Caki2 (cell line): Measurements from ENCODE around the gene SLC25A12. TPM values are rescaled to one million over a fixed set of nuclear protein-coding genes. Genes with fewer than 3 reads are reported as not detected.
"Not testable (repeated sequence)": the region's sequence is repeated elsewhere in the genome, so short reads cannot be mapped to it uniquely, and the experiment has no call there.

Experiments used
- DNase-seq: peaks from one replicate; pipeline ENCODE4 v3.0.0-alpha.2; 2015; ENCODE audit warnings: low read depth
- in situ Hi-C: cut with HindIII; loops from 2 replicates; pipeline ENCODE4 v1.10.0; 2016; ENCODE audit warnings: low sequenced_read_pairs, low pct_unique_long_range_greater_than_20kb, mixed read lengths
- total RNA-seq: library from RNA; depleted of rRNA; stranded (reverse); fragments of >200 nt; shearing (Covaris generic); gene quantifications from 2 replicates; pipeline ENCODE4 v1.2.3, GENCODE V29; 2014; ENCODE audit warnings: low replicate concordance

The SLC25A12 gene
- total RNA-seq, 1 experiment from 2014 or later: 19.3 TPM

GRCh38 chr2:171807119-171807518 lies 86.9 kb downstream of the SLC25A12 start:
- DNase-seq: no peak
- in situ Hi-C loops: no loop called here

- in situ Hi-C loops: no loop called here
These were observed 89.6 kb downstream of the SLC25A12 start for GRCh38 chr2:171804456-171804855.

GRCh38 chr2:171803757-171804156 lies 90.3 kb downstream of the SLC25A12 start:
- DNase-seq: no peak
- in situ Hi-C loops: no loop called here

More at GRCh38 chr2:171804456-171804855, 89.6 kb downstream of the SLC25A12 start:
- DNase-seq: no peak

DNA sequence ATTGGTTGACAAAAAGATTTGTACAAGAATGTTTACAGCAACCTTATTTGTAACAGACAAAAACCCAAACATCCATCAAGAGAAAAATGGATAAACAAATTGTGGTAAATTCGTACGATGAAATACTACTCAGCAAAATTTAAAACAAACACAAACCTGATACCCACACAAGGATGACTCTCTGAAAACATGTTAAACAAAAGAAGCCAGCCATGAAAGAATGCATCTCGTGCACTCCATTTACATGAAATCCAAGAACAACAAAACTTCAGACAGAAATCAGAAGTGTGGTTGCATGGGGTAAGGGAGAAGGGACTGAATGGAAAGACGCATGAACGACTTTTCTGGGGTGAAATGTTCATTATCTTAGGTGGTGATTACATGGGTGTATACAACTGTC lies 93.4 kb downstream of the SLC25A12 start:
- in situ Hi-C loops: no loop called here
- no peak for DNase-seq

- DNase-seq: peak; percentile 17
- in situ Hi-C loops: no loop called here
These were observed 95.8 kb downstream of the SLC25A12 start for GRCh38 chr2:171798156-171798820.

DNA sequence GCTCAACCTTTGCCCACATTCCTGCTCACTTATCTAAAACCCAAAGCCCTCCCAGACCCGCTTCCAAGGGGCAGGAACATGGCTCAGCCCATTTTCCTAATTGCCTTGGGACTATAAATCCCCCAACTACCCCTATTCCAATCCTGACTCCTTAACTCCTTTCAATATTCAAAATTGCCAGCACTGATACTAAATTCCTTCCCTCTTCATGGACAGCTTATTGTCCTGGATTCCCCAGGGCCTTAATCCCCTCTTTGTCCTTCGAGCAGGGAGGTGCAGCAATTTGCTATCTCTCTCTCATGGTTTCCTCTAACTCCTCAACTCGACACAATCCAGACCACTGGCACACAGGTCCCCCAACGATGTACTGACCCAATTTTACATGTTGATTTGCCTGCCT lies 99.1 kb downstream of the SLC25A12 start:
- in situ Hi-C loops: no loop called here
- DNase-seq: no peak

- no peak for DNase-seq
- in situ Hi-C loops: no loop called here
These were observed 100.1 kb downstream of the SLC25A12 start for GRCh38 chr2:171793691-171794678.

DNA sequence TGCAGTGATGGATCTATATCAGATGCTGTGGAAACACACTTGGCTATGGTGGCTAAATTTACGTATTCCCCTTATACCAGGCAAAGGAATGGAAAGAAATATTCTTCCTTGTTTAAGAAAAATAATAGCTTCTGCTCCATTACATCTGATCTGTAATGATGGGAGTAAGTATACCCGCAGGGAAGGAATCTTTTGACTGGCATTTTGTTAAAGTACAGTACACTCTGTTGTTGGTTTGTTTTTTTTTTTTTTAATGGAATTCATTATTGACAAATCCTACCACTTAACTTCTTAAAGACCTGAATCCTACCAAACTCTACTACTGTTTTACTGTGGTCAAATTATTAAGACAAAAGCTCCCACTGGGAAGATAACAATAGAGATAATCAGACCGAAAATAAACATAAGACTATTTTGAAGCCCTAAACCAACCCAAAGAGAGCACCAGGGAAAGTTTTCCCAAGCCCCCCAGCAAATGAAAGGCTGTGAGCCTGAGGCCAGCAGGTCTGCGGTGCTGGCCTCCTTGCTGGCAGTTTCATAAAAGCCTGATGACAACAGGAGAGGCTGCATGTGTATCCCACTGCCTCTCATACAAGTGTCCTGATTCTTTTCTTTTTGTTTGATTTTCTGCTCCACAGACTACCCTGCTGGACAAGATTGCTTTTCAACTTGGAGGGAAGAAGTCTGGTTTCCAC lies 101.0 kb downstream of the SLC25A12 start:
- in situ Hi-C loops: no loop called here
- no peak for DNase-seq

DNA sequence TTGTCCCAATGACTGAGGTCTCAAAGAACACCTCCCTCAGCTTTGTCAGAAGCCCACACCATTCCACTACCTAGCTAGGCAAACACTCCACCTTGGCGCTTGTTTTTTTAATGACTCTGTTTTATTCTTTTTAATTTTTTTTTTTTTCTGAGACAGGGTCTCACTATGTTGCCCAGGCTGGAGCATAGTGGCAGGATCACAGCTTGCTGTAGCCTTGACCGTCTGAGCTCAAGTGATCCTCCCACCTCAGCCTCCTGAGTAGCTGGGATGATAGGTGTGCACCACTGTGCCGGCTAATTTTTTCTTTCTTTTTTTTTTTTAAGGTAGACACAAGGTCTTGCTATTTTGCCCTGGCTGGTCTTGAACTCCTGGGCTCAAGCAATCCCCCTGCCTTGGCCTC lies 101.9 kb downstream of the SLC25A12 start:
- in situ Hi-C loops: no loop called here
- DNase-seq: no peak

DNA sequence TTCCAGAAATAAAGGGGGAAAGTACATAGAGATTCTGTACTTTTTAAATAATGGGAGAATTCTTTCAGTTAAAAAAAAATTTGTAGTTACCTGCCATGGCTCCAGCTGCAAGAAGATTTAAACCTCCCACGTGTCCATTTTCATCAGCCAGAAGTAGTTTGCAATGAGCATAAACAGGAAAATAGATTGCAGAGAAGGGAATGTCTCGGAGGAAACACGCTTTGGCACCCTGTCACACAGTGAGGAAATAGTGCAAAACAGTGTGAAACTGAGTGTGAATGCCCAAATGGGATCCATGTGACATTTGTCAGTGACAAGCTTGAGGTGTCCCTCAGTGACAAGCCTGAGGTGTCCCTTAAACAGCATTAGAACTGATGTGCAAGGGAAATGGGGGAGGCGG lies 102.7 kb downstream of the SLC25A12 start:
- no peak for DNase-seq
- in situ Hi-C loops: no loop called here

GRCh38 chr2:171789956-171790355 lies 104.1 kb downstream of the SLC25A12 start:
- in situ Hi-C loops: no loop called here
- DNase-seq: no peak

DNA sequence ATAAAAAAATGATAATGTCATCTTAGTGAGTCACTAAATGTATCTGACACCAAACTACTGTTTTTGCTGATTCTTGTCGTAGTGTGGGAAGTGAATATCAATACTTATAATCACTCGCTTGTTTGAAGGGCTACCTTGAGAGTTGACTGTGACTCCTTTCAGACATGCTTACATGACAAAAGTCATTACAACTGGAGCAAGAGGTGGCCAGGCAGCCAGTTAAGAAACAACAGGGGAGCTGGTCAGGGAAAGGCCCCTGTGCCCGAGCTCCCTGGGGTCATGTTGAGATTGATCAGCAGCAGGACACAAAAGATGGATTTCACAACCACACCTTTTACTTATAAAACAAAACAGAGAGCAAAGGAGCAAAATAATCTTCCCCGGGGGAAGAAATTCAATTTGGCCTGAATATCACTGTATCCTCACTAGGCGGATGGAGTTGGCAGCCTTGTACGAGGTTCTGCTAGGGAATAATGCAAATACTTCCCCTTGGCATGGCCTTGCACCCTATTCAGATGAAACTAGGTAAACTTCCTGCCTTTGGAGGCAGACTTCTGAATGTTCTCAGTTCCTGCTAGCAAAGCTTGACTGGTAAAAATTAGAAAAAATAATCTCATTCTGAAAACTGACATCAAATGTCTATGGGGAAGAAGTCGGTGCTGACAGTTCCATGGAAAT lies 105.6 kb downstream of the SLC25A12 start:
- in situ Hi-C loops: no loop called here
- DNase-seq: no peak

- no peak for DNase-seq
- in situ Hi-C loops: no loop called here
These were observed 106.5 kb downstream of the SLC25A12 start for GRCh38 chr2:171787333-171788072.

DNA sequence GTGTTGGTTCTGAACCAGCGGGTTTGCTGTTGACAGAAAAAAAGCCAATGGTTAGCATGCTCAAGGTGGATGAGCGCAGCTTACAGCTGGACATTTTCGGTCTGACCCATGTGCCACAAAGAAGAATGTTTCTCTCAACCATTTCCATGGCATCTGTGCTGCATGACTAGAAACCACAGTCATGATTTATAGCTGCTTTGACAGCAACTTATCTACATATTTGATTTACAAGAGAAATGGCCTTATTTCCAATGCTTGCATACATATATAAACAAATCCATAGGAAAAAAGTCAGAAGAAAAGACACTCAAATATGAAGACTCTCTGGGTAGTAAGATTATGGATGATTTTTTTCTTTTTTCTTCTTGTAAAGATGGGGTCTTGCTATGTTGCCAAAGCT lies 108.6 kb downstream of the SLC25A12 start:
- in situ Hi-C loops: no loop called here
- no peak for DNase-seq

- in situ Hi-C loops: no loop called here
- no peak for DNase-seq
These were observed 115.5 kb downstream of the SLC25A12 start for GRCh38 chr2:171778515-171778914.

- in situ Hi-C loops, DNase-seq: not testable (repeated sequence)
These were observed 119.5 kb downstream of the SLC25A12 start for GRCh38 chr2:171774581-171774980.

DNA sequence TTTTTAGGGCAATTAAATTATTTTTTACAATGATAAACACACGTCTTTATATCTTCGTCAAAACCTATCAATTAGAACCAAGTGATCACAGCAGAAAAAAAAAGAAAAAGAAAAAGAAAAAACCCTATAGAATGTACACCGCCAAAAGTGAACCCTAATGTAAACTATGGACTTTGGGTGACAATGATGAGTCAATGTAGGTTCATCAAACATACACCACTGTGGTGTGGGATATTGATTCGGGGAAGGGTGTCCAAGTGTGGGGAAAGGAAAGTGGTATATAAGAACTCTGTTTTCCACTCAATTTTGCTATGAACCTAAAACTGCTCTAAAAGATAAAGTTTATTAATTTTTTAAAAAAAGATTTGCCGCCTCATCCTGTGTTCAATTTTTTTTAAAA lies 121.7 kb downstream of the SLC25A12 start:
- in situ Hi-C loops: no loop called here

GRCh38 chr2:171771463-171771862 lies 122.6 kb downstream of the SLC25A12 start:
- no peak for DNase-seq
- in situ Hi-C loops: no loop called here

More for the DNA sequence above, 121.7 kb downstream of the SLC25A12 start:
- DNase-seq: no peak
